A549 (cell line): ENCODE measurements around the gene F2RL3. TPM values are rescaled to one million over a fixed set of nuclear protein-coding genes. Genes with fewer than 3 reads are reported as not detected.

Experiments used
- ATAC-seq, 2 experiments: fragments of 200-7000 bp in 1 of 2; fragments of >200 bp in 1 of 2; cut with Nextera tagmentation in 1 of 2; cut with Tn5 transposase in 1 of 2; 3 replicates each; pipeline versions ENCODE4 v1.8.0 to v1.9.1; 2018 to 2020; ENCODE audit warnings: mild to moderate bottlenecking in 1 of 2, moderate library complexity in 1 of 2
- CTCF ChIA-PET: fragments of 300-600 bp; sonication (Branson Sonifier 250); formaldehyde crosslinking; extraction: SDS; loops from one replicate; lab custom pipeline; 2021; ENCODE audit warnings: antibody characterized with exemption, inconsistent platforms; lab: Yijun Ruan, JAX
- POLR2A ChIA-PET: fragments of 350-600 bp; formaldehyde crosslinking; extraction: SDS; loops from one replicate; lab custom pipeline; 2021; ENCODE audit warnings: antibody characterized with exemption, inconsistent platforms; lab: Yijun Ruan, JAX
- DNase-seq, 2 experiments: peaks; one replicate each; pipeline versions ENCODE4 v3.0.0 to v3.0.0-alpha.2; 2011 to 2016; ENCODE audit warnings: low read depth in 1 of 2, low spot score in 1 of 2
- FAIRE-seq: peaks from 2 replicates; lab custom pipeline; 2011; peaks lifted over from hg19 to GRCh38; lab: Jason Lieb, UNC
- H3K27ac ChIP-seq, 2 experiments: fragments of >200 bp; sonication (Bioruptor Twin); formaldehyde crosslinking; 3 replicates each; pipeline ENCODE4 v1.5.1; 2016 to 2017
- H3K4me1 ChIP-seq: fragments of >200 bp; sonication (Bioruptor Twin); formaldehyde crosslinking; 3 replicates; pipeline ENCODE4 v1.6.1; 2016
- H3K4me2 ChIP-seq: fragments of >200 bp; sonication (Bioruptor Twin); formaldehyde crosslinking; 3 replicates; pipeline ENCODE4 v1.6.1; 2016
- H3K4me3 ChIP-seq: fragments of >200 bp; sonication (Bioruptor Twin); formaldehyde crosslinking; 3 replicates; pipeline ENCODE4 v1.5.1; 2016
- H3K9me3 ChIP-seq: fragments of >200 bp; sonication (Bioruptor Twin); formaldehyde crosslinking; 3 replicates; pipeline ENCODE4 v1.6.1; 2016
- BCL3 ChIP-seq: fragments of >200 bp; sonication (Bioruptor Twin); formaldehyde crosslinking; IDR thresholded peaks from 3 replicates; pipeline ENCODE4 v1.6.1; 2016
- BHLHE40 ChIP-seq: IDR thresholded peaks from 2 replicates; pipeline ENCODE4 v1.6.1; 2012; ENCODE audit warnings: low read depth, low read length, inconsistent platforms
- CBX8 ChIP-seq: fragments of 200-600 bp; sonication (generic); IDR thresholded peaks from 2 replicates; pipeline ENCODE4 v1.6.1; 2016
- CTCF ChIP-seq: fragments of >200 bp; sonication (Bioruptor Twin); formaldehyde crosslinking; IDR thresholded peaks from 3 replicates; pipeline ENCODE4 v1.5.1; 2016
- EHMT2 ChIP-seq: fragments of 200-600 bp; sonication (generic); IDR thresholded peaks from 2 replicates; pipeline ENCODE4 v1.6.1; 2016; ENCODE audit warnings: antibody characterized with exemption, low read depth, mild to moderate bottlenecking, moderate library complexity
- ESRRA ChIP-seq: fragments of 150-350 bp; IDR thresholded peaks from 2 replicates; pipeline ENCODE4 v1.6.1; 2014; ENCODE audit warnings: mild to moderate bottlenecking, low read length, borderline replicate concordance
- FOSB ChIP-seq: fragments of 250-450 bp; sonication (Bioruptor Pico); IDR thresholded peaks from 2 replicates; pipeline ENCODE4 v1.5.0; 2020; ENCODE audit warnings: mild to moderate bottlenecking, moderate library complexity
- HDAC2 ChIP-seq: fragments of 200-600 bp; sonication (generic); IDR thresholded peaks from 2 replicates; pipeline ENCODE4 v1.6.1; 2016
- HES2 ChIP-seq: fragments of >200 bp; sonication (Bioruptor Twin); formaldehyde crosslinking; IDR thresholded peaks from 2 replicates; pipeline ENCODE4 v1.6.1; 2016
- HEYL ChIP-seq: fragments of 250-450 bp; sonication (Bioruptor Pico); IDR thresholded peaks from 2 replicates; pipeline ENCODE4 v1.8.0; 2021; ENCODE audit warnings: mild to moderate bottlenecking, moderate library complexity
- HOXB13 ChIP-seq: fragments of 250-450 bp; sonication (Bioruptor Pico); IDR thresholded peaks from 2 replicates; pipeline ENCODE4 v1.5.0; 2020; ENCODE audit warnings: low read depth, mild to moderate bottlenecking, moderate library complexity
- KDM1A ChIP-seq: fragments of 200-600 bp; sonication (generic); IDR thresholded peaks from 2 replicates; pipeline ENCODE4 v1.6.1; 2016; ENCODE audit warnings: low read depth, mild to moderate bottlenecking
- KDM5A ChIP-seq: fragments of 200-600 bp; sonication (generic); IDR thresholded peaks from 2 replicates; pipeline ENCODE4 v1.6.1; 2016; ENCODE audit warnings: antibody characterized with exemption, mild to moderate bottlenecking
- NPAS2 ChIP-seq: fragments of 250-450 bp; sonication (Bioruptor Pico); IDR thresholded peaks from 2 replicates; pipeline ENCODE4 v1.8.0; 2022; ENCODE audit warnings: mild to moderate bottlenecking, moderate library complexity, borderline replicate concordance
- PHF8 ChIP-seq: fragments of 200-600 bp; sonication (generic); IDR thresholded peaks from 2 replicates; pipeline ENCODE4 v1.6.1; 2016; ENCODE audit warnings: low read depth, mild to moderate bottlenecking, antibody characterized with exemption, moderate library complexity, borderline replicate concordance
- POLR2AphosphoS2 ChIP-seq: conservative IDR thresholded peaks from 2 replicates; pipeline ENCODE4 v1.6.1; 2012; ENCODE audit warnings: low read length, improper control_type of control experiment, inconsistent platforms
- RNF2 ChIP-seq: fragments of 200-600 bp; sonication (generic); IDR thresholded peaks from 2 replicates; pipeline ENCODE4 v1.6.1; 2016; ENCODE audit warnings: low read depth, mild to moderate bottlenecking, antibody characterized with exemption, moderate library complexity, borderline replicate concordance
- ZNF302 ChIP-seq: fragments of 250-450 bp; sonication (Bioruptor Pico); IDR thresholded peaks from 2 replicates; pipeline ENCODE4 v1.9.0; 2021; ENCODE audit warnings: inconsistent platforms, mild to moderate bottlenecking, moderate library complexity
- ZSCAN20 ChIP-seq: fragments of 250-450 bp; sonication (Bioruptor Pico); IDR thresholded peaks from 2 replicates; pipeline ENCODE4 v1.8.0; 2022; ENCODE audit warnings: mild to moderate bottlenecking, moderate library complexity
- WGBS: methylation state at CpG from one replicate; pipeline ENCODE4 v1.1.6; 2017; ENCODE audit errors: missing lambda C conversion rate; 5-methylcytosine and 5-hydroxymethylcytosine counted together
- polyA plus RNA-seq, 4 experiments: library from polyadenylated mRNA; depleted of rRNA in 3 of 4; stranded (reverse); fragments of >200 nt; fragmentation: RNase III in 1 of 4; extraction: RNeasy Plus Mini Kit Qiagen cat#74134 plus additional on column Dnase treatment in 1 of 4; gene quantifications; 2 replicates in 3 of 4; 3 replicates in 1 of 4; pipeline ENCODE4 v1.2.3, GENCODE V29; 2011 to 2017
- TF ChIP-seq, protein P1 (sequence below): fragments of 200-600 bp; sonication (generic); IDR thresholded peaks from 2 replicates; pipeline ENCODE4 v1.6.1; 2016; ENCODE audit warnings: antibody characterized with exemption, mild to moderate bottlenecking, moderate library complexity
- TF ChIP-seq, protein P2 (sequence below): fragments of 250-450 bp; sonication (Bioruptor Pico); IDR thresholded peaks from 2 replicates; pipeline ENCODE4 v1.5.0; 2020; ENCODE audit warnings: low read depth, mild to moderate bottlenecking, moderate library complexity

F2RL3 gene
- polyA plus RNA-seq, 2 of the 4 experiments (the other 2 are of a cell fraction): not detected

DNA sequence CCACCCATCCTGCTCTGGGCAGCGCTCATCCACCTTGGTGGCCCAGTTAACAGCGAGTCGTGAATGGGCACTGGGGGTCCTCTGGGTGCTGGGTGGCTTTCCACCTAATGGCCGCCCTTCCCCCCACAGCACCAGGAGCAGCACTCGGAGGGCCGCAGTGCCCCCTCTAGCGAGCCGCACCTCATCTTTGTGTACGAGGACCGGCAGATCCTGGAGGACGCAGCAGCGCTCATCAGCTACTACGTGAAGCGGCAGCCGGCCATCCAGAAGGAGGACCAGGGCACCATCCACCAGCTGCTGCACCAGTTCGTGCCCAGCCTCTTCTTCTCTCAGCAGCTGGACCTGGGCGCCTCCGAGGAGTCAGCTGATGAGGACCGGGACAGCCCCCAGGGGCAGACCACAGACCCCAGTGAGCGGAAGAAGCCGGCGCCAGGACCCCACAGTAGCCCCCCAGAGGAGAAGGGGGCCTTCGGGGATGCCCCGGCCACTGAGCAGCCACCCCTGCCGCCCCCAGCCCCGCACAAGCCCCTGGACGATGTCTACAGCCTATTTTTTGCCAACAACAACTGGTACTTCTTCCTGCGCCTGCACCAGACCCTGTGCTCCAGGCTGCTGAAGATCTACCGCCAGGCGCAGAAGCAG, 19.3 kb upstream of the F2RL3 start (continued):
- TF ChIP-seq, protein P1, sequence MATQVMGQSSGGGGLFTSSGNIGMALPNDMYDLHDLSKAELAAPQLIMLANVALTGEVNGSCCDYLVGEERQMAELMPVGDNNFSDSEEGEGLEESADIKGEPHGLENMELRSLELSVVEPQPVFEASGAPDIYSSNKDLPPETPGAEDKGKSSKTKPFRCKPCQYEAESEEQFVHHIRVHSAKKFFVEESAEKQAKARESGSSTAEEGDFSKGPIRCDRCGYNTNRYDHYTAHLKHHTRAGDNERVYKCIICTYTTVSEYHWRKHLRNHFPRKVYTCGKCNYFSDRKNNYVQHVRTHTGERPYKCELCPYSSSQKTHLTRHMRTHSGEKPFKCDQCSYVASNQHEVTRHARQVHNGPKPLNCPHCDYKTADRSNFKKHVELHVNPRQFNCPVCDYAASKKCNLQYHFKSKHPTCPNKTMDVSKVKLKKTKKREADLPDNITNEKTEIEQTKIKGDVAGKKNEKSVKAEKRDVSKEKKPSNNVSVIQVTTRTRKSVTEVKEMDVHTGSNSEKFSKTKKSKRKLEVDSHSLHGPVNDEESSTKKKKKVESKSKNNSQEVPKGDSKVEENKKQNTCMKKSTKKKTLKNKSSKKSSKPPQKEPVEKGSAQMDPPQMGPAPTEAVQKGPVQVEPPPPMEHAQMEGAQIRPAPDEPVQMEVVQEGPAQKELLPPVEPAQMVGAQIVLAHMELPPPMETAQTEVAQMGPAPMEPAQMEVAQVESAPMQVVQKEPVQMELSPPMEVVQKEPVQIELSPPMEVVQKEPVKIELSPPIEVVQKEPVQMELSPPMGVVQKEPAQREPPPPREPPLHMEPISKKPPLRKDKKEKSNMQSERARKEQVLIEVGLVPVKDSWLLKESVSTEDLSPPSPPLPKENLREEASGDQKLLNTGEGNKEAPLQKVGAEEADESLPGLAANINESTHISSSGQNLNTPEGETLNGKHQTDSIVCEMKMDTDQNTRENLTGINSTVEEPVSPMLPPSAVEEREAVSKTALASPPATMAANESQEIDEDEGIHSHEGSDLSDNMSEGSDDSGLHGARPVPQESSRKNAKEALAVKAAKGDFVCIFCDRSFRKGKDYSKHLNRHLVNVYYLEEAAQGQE: no peak

DNA sequence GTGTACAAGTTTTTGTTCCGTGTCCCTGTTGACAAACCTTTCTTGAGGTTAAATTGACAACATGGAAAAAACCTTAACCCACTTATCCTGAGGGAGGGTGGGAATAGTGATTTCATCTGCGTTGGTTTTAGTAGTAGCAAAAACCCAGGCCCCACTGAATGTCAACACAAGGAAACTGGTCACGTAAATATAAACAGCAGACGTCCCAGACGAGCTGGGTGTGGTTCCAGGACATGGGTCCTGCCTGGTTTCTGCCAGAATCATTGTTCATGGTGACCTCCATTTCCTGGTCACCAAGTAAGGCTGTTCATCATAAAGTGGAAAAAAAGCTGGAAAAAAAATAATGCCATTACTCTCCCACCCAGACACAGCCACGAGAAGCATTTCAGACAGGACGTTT, 16.9 kb upstream of the F2RL3 start:
- H3K4me2 ChIP-seq: no peak overlapping the region
- no peaks in the 10 kb centered on the region for H3K4me1 ChIP-seq
- ATAC-seq (no peak), DNase-seq (peak in 1 of 2 experiments; percentile 19), FAIRE-seq (no peak)
- TF ChIP-seq EHMT2 (no peak), HOXB13 (no peak), CBX8 (no peak), HDAC2 (no peak), RNF2 (no peak), CTCF (no peak), ZNF302 (no peak), HEYL (CRISPR knock-in tag) (no peak), KDM1A (no peak), BHLHE40 (no peak), KDM5A (no peak), POLR2AphosphoS2 (no peak), ESRRA (no peak), BCL3 (no peak), FOSB (CRISPR knock-in tag) (no peak), HES2 (no peak), ZSCAN20 (CRISPR knock-in tag) (no peak), NPAS2 (no peak), PHF8 (no peak)
- TF ChIP-seq, protein P2, sequence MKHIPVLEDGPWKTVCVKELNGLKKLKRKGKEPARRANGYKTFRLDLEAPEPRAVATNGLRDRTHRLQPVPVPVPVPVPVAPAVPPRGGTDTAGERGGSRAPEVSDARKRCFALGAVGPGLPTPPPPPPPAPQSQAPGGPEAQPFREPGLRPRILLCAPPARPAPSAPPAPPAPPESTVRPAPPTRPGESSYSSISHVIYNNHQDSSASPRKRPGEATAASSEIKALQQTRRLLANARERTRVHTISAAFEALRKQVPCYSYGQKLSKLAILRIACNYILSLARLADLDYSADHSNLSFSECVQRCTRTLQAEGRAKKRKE: no peak
- no peak overlapping the region for H3K27ac ChIP-seq
- ChIA-PET POLR2A (no interaction called here), CTCF (interaction anchor here (0.9 kb wide), 1 partner anchor 42 kb away, joined by 3 read pairs; no protein-coding TSS in a partner anchor)
- H3K9me3 ChIP-seq: no peaks in the 10 kb centered on the region
- 68% methylated on average over 7 of the region's 7 CpGs for WGBS
- no peak overlapping the region for H3K4me3 ChIP-seq
